ENCODE measurements around the gene RABGAP1L. TPM values are rescaled to one million over a fixed set of nuclear protein-coding genes. Genes with fewer than 3 reads are reported as not detected.

Gene RABGAP1L
- total RNA-seq, 2 donors from 2014 or later: 53.4 to 101 TPM

- no peaks in the 10 kb centered on the region for H3K9me3 Mint-ChIP-seq
- H3K4me1 Mint-ChIP-seq (ENCODE audit: low read depth in 2 of 2): peaks cover 11 to 18% of the 10 kb centered on the region in 2 donors
- ATAC-seq: no peak
- no peaks in the 10 kb centered on the region for H3K36me3 Mint-ChIP-seq
- no peaks in the 10 kb centered on the region for H3K27me3 Mint-ChIP-seq
- DNase-seq (ENCODE audit: low spot score): no peak
- H3K4me3 Mint-ChIP-seq: no peak overlapping the region
- H3K27ac Mint-ChIP-seq: no peak overlapping the region
Observed at GRCh38 chr1:174425121-174425520, 265.8 kb downstream of the RABGAP1L start.

DNA sequence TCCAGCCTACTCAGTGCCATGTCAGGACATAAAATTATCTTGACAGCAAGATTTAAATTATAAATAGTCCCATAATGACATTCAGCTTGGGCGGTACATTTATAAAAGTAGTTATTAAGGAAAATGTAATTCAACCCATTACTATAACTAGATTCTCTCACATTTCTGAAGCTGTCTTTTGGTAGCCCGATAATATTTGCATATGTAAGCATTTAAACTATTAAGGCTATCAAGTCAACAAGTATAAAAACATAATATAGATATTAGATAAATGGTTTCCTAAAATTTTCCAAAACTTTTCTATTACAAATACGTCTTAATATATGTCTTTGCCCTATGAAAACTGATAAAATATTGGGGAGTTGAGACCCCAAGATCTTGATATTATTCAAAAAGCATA is 266.8 kb downstream of the RABGAP1L start:
- no peaks in the 10 kb centered on the region for H3K36me3 Mint-ChIP-seq
- DNase-seq (ENCODE audit: low spot score) (no peak), ATAC-seq (no peak)
- H3K9me3 Mint-ChIP-seq: no peaks in the 10 kb centered on the region
- H3K27me3 Mint-ChIP-seq: no peaks in the 10 kb centered on the region
- no peak overlapping the region for H3K4me3 Mint-ChIP-seq
- peaks cover 11 to 18% of the 10 kb centered on the region in 2 donors for H3K4me1 Mint-ChIP-seq (ENCODE audit: low read depth in 2 of 2)
- no peak overlapping the region for H3K27ac Mint-ChIP-seq

DNA sequence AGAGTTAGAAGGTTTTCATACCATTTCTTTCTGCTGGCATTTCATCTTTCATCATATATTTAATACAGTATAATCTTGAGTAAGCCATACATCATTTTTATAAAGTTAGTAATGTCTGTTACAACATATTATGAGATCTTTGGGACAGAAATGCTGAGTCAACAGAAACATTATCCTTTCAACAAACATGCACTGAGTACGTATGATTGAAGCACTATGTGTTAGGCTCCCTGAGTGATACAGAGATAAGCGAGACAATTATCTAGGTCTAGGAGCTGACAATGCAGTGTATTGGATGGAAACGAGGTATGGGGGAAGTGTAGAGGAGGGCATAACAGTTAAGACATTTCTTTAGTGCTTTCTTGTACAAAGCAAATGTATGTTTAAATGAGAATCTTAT is 268.7 kb downstream of the RABGAP1L start:
- peaks cover 8 to 14% of the 10 kb centered on the region in 2 donors for H3K4me1 Mint-ChIP-seq (ENCODE audit: low read depth in 2 of 2)
- no peak for DNase-seq (ENCODE audit: low spot score)
- no peaks in the 10 kb centered on the region for H3K36me3 Mint-ChIP-seq
- H3K9me3 Mint-ChIP-seq: no peaks in the 10 kb centered on the region
- no peak overlapping the region for H3K4me3 Mint-ChIP-seq
- H3K27ac Mint-ChIP-seq: no peak overlapping the region
- no peaks in the 10 kb centered on the region for H3K27me3 Mint-ChIP-seq
- no peak for ATAC-seq

GRCh38 chr1:174428739-174429138 is 269.4 kb downstream of the RABGAP1L start:
- H3K36me3 Mint-ChIP-seq: no peaks in the 10 kb centered on the region
- H3K4me3 Mint-ChIP-seq: no peak overlapping the region
- peaks cover 8 to 10% of the 10 kb centered on the region in 2 donors for H3K4me1 Mint-ChIP-seq (ENCODE audit: low read depth in 2 of 2)
- H3K9me3 Mint-ChIP-seq: no peaks in the 10 kb centered on the region
- H3K27ac Mint-ChIP-seq: no peak overlapping the region
- H3K27me3 Mint-ChIP-seq: no peaks in the 10 kb centered on the region
- DNase-seq (ENCODE audit: low spot score) (no peak), ATAC-seq (no peak)

- ATAC-seq: no peak
- Mint-ChIP-seq H3K4me3 (no peak overlapping the region), H3K9me3 (no peaks in the 10 kb centered on the region), H3K27ac (no peak overlapping the region), H3K36me3 (no peaks in the 10 kb centered on the region), H3K4me1 (ENCODE audit: low read depth in 2 of 2) (peaks cover 8 to 10% of the 10 kb centered on the region in 2 donors), H3K27me3 (no peaks in the 10 kb centered on the region)
- no peak for DNase-seq (ENCODE audit: low spot score)
Observed at GRCh38 chr1:174433451-174433850, 274.1 kb downstream of the RABGAP1L start.

DNA sequence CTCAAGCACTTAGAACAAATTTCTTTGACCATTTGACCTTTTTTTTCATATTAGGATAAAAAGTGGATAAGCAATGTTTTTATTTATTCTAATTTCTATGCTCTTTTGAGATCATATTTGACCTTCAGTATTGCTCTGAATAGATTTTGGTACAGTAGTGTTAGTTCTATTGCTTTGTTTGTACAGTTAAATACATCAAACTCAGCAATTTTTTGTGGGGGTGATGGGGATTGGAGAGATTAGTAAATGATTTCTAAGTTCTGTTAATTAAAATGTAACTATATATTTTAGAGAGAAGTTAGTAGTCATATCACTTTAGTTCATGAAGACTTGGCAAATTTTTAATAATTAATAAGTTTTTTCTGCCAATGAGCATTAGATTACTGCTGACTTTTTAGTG is 286.0 kb downstream of the RABGAP1L start:
- ATAC-seq (no peak), DNase-seq (ENCODE audit: low spot score) (no peak)
- H3K36me3 Mint-ChIP-seq: no peaks in the 10 kb centered on the region
- no peak overlapping the region for H3K27ac Mint-ChIP-seq
- H3K9me3 Mint-ChIP-seq: no peaks in the 10 kb centered on the region
- H3K4me3 Mint-ChIP-seq: no peak overlapping the region
- H3K4me1 Mint-ChIP-seq (ENCODE audit: low read depth in 2 of 2): peaks cover 9 to 13% of the 10 kb centered on the region in 2 donors
- H3K27me3 Mint-ChIP-seq: no peaks in the 10 kb centered on the region

- no peaks in the 10 kb centered on the region for H3K9me3 Mint-ChIP-seq
- no peaks in the 10 kb centered on the region for H3K36me3 Mint-ChIP-seq
- peaks cover 9 to 13% of the 10 kb centered on the region in 2 donors for H3K4me1 Mint-ChIP-seq (ENCODE audit: low read depth in 2 of 2)
- H3K27me3 Mint-ChIP-seq: no peaks in the 10 kb centered on the region
- DNase-seq (ENCODE audit: low spot score): no peak
- no peak for ATAC-seq
- no peak overlapping the region for H3K4me3 Mint-ChIP-seq
- no peak overlapping the region for H3K27ac Mint-ChIP-seq
Observed at GRCh38 chr1:174445817-174446216, 286.5 kb downstream of the RABGAP1L start.

DNA sequence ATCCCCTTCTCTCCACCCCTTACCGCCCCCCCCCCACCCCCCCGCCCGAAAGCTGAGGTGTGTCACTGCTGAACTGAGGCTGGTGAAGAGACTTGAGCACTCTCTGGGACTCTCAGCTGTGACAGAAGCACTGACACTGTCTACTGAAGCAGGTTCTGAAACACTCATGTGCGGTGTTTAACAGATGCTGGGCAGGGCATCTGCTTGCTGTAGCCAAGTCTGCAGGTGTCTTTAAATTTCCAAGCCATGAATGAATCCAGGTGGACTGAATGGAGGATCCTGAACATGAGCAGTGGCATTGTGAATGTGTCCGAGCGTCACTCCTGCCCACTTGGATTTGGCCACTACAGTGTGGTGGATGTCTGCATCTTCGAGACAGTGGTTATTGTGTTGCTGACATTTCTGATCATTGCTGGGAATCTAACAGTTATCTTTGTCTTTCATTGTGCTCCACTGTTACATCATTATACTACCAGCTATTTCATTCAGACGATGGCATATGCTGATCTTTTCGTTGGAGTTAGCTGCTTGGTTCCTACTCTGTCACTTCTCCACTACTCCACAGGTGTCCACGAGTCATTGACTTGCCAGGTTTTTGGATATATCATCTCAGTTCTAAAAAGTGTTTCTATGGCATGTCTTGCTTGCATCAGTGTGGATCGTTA is 288.7 kb downstream of the RABGAP1L start, which contains the start of gene GPR52:
GPR52 (plus strand) TSS at position 99 of the 665 bp plus-strand sequence; CDS start at position 247, 148 bp downstream.
- no peak for DNase-seq (ENCODE audit: low spot score)
- no peak within 1 kb of the TSS for H3K27ac Mint-ChIP-seq
- H3K9me3 Mint-ChIP-seq: no peaks in the 10 kb centered on the region
- no peak for ATAC-seq
- peaks cover 9 to 13% of the 10 kb centered on the region in 2 donors for H3K4me1 Mint-ChIP-seq (ENCODE audit: low read depth in 2 of 2)
- H3K27me3 Mint-ChIP-seq: no peaks in the 10 kb centered on the region
- no peak within 1 kb of the TSS for H3K4me3 Mint-ChIP-seq
- no peaks in the 10 kb centered on the region for H3K36me3 Mint-ChIP-seq

- ATAC-seq (no peak), DNase-seq (ENCODE audit: low spot score) (no peak)
- Mint-ChIP-seq H3K9me3 (no peaks in the 10 kb centered on the region), H3K27me3 (no peaks in the 10 kb centered on the region), H3K27ac (no peak overlapping the region), H3K36me3 (no peaks in the 10 kb centered on the region), H3K4me1 (ENCODE audit: low read depth in 2 of 2) (peaks cover 9 to 13% of the 10 kb centered on the region in 2 donors), H3K4me3 (no peak overlapping the region)
Observed at GRCh38 chr1:174448531-174448883, 289.2 kb downstream of the RABGAP1L start.

DNA sequence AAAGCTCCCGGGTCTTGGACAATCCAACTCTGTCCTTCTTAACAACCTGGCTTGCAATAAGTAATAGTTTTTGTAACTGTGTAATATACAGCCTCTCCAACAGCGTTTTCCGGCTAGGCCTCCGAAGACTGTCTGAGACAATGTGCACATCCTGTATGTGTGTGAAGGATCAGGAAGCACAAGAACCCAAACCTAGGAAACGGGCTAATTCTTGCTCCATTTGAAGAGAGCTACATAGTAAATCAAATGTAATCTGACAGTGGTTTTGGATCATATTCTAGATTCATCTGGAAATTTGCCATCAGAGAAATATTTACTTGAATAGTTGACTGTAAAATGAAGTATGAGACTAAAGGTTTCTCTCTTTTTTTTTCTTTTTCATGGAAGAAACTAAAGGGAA is 289.7 kb downstream of the RABGAP1L start:
- no peak overlapping the region for H3K4me3 Mint-ChIP-seq
- DNase-seq (ENCODE audit: low spot score) (no peak), ATAC-seq (no peak)
- H3K4me1 Mint-ChIP-seq (ENCODE audit: low read depth in 2 of 2): peaks cover 9 to 13% of the 10 kb centered on the region in 2 donors
- H3K27ac Mint-ChIP-seq: no peak overlapping the region
- H3K9me3 Mint-ChIP-seq: no peaks in the 10 kb centered on the region
- no peaks in the 10 kb centered on the region for H3K36me3 Mint-ChIP-seq
- H3K27me3 Mint-ChIP-seq: no peaks in the 10 kb centered on the region

GRCh38 chr1:174451408-174451807 is 292.1 kb downstream of the RABGAP1L start:
- ATAC-seq: no peak
- H3K27me3 Mint-ChIP-seq: no peaks in the 10 kb centered on the region
- H3K4me1 Mint-ChIP-seq (ENCODE audit: low read depth in 2 of 2): peaks cover 6 to 9% of the 10 kb centered on the region in 2 donors
- no peaks in the 10 kb centered on the region for H3K36me3 Mint-ChIP-seq
- no peaks in the 10 kb centered on the region for H3K9me3 Mint-ChIP-seq
- no peak for DNase-seq (ENCODE audit: low spot score)
- H3K4me3 Mint-ChIP-seq: no peak overlapping the region
- no peak overlapping the region for H3K27ac Mint-ChIP-seq

GRCh38 chr1:174465855-174466254 is 306.5 kb downstream of the RABGAP1L start:
- no peak overlapping the region for H3K4me3 Mint-ChIP-seq
- H3K4me1 Mint-ChIP-seq (ENCODE audit: low read depth in 2 of 2): peaks cover 4 to 6% of the 10 kb centered on the region in 2 donors
- no peaks in the 10 kb centered on the region for H3K9me3 Mint-ChIP-seq

DNA sequence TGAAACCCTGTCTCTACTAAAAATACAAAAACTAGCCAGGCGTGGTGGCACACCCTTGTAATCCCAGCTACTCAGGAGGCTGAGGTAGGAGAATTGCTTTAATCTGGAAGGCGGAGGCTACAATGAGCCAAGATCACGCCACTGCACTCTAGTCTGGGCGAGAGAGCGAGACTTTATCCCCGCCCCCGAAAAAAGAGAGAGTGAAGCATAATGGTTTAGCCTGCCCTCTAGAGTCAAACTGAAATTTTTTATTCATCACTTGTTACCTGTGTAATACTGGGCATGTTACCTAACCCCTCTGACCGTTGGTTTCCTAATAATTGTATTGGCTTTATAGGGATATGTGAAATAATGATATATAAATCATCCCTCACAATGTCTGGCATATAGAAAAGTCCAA is 307.3 kb downstream of the RABGAP1L start:
- Mint-ChIP-seq H3K9me3 (no peaks in the 10 kb centered on the region), H3K36me3 (peaks cover 4% of the 10 kb centered on the region), H3K4me1 (ENCODE audit: low read depth in 2 of 2) (peaks cover 4 to 6% of the 10 kb centered on the region in 2 donors), H3K4me3 (no peak overlapping the region), H3K27me3 (no peaks in the 10 kb centered on the region), H3K27ac (no peak overlapping the region)
- ATAC-seq (no peak), DNase-seq (ENCODE audit: low spot score) (no peak)

More at GRCh38 chr1:174465855-174466254, 306.5 kb downstream of the RABGAP1L start:
- Mint-ChIP-seq H3K27ac (no peak overlapping the region), H3K27me3 (no peaks in the 10 kb centered on the region), H3K36me3 (peaks cover 4% of the 10 kb centered on the region)
- ATAC-seq: no peak
- no peak for DNase-seq (ENCODE audit: low spot score)

GRCh38 chr1:174469052-174469451 is 309.7 kb downstream of the RABGAP1L start:
- ATAC-seq: no peak
- Mint-ChIP-seq H3K27ac (no peak overlapping the region), H3K36me3 (no peaks in the 10 kb centered on the region)

GRCh38 chr1:174469687-174470086 is 310.4 kb downstream of the RABGAP1L start:
- ATAC-seq: no peak
- no peak overlapping the region for H3K4me3 Mint-ChIP-seq
- H3K4me1 Mint-ChIP-seq (ENCODE audit: low read depth in 2 of 2): peaks cover 6 to 9% of the 10 kb centered on the region in 2 donors
- no peaks in the 10 kb centered on the region for H3K36me3 Mint-ChIP-seq
- no peaks in the 10 kb centered on the region for H3K9me3 Mint-ChIP-seq
- H3K27ac Mint-ChIP-seq: no peak overlapping the region
- H3K27me3 Mint-ChIP-seq: no peaks in the 10 kb centered on the region
- DNase-seq (ENCODE audit: low spot score): no peak

More at GRCh38 chr1:174469052-174469451, 309.7 kb downstream of the RABGAP1L start:
- Mint-ChIP-seq H3K9me3 (no peaks in the 10 kb centered on the region), H3K4me3 (no peak overlapping the region), H3K27me3 (no peaks in the 10 kb centered on the region), H3K4me1 (ENCODE audit: low read depth in 2 of 2) (peaks cover 6 to 9% of the 10 kb centered on the region in 2 donors)
- DNase-seq (ENCODE audit: low spot score): no peak

Measured in natural killer cell treated with Interleukin-12 subunit alpha and Interleukin-12 subunit beta and Interleukin-15 and Interleukin-18, amount 100 ng/mL, for 72 hours (primary cell).